ENCODE results near the gene ATP7B.

The ATP7B gene

DNA sequence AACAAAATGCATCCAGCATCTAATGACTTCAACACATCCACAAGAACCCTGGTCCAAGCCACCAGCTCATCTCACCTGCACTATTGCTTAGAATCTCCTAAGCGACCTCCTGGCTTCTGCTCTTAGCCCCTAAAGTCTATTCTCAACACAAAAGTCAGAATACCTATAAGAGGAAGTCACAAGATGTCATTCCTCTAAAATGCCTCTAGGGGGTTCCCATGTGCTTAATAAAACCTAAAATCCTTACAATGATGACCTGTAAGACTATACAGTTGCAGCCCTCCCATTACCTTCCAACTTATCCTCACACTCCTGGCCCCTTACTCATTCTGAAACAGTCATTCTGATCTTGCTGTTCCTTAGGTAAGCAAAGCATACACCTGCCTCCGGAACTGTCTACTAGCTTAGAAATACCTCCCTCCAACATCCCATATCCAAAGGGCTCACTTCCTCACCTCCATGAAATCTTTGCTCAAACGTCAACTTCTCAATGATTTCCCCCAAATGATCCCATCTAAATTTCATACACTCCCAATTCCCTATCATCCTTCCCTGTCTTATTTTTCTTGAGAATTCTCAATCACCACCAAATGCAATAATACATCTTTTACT is 10.0 kb downstream of the ATP7B start:
- Histone ChIP-seq H3K9me3 (ENCODE audit: control extremely low read depth in 1 of 5, control insufficient read depth in 4 of 5, insufficient read depth in 2 of 5, low read depth in 1 of 5, low read length in 4 of 5) (no peaks in the 10 kb centered on the region), H3K27ac (ENCODE audit: insufficient read depth in 1 of 2, low read depth in 1 of 2, low read length in 2 of 2, poor library complexity in 1 of 2, severe bottlenecking in 2 of 2) (no peak overlapping the region), H3K4me3 (ENCODE audit: control insufficient read depth in 1 of 7, extremely low read depth in 1 of 7, insufficient read depth in 4 of 7, low read depth in 2 of 7, low read length in 6 of 7) (no peak overlapping the region), H3K36me3 (ENCODE audit: control insufficient read depth in 4 of 4, insufficient read depth in 4 of 4, low read length in 3 of 4) (no peaks in the 10 kb centered on the region), H3K4me1 (ENCODE audit: control extremely low read depth in 1 of 4, control insufficient read depth in 4 of 4, insufficient read depth in 4 of 4, low read length in 3 of 4) (peaks cover 0 to 5% (median 3%) of the 10 kb centered on the region in 4 experiments), H3K27me3 (replicated peaks in 2 of 5; ENCODE audit: control insufficient read depth in 4 of 5, insufficient read depth in 5 of 5, low read length in 4 of 5) (no peaks in the 10 kb centered on the region)
- DNase-seq: peak; percentile 59 to 74 (median 68)
- 89% methylated on average over 2 of the region's 3 CpGs for WGBS (ENCODE audit: insufficient coverage)
- CTCF ChIA-PET: interaction anchor here (1.0 to 3.7 kb wide), 12 partner anchors 8 to 203 kb away, joined by 3 to 27 read pairs (median 6); partner anchors contain the start of genes ALG11 and NEK5
- POLR2A ChIA-PET: no interaction called here

DNA sequence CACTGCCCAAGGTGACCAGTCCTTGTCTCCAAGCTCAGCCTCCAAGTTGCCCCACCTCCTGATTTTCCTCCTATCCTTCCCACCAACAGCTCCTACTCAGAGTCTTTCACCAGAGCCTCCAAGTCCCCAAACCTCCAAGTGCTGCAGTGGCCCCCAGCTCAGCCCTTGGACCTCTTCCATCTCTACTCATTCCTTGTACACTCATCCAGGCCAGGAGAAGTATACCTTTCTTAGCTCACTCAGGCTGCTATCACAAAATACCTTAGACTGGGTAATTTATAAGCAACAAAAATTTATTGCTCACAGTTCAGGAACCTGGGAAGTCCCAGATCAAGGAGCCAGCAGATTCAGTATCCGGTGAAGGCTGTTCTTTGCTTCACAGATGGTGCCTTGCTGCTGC is 11.3 kb downstream of the ATP7B start:
- Histone ChIP-seq H3K4me1 (ENCODE audit: control extremely low read depth in 1 of 4, control insufficient read depth in 4 of 4, insufficient read depth in 4 of 4, low read length in 3 of 4) (peaks cover 0 to 18% (median 16%) of the 10 kb centered on the region in 4 experiments), H3K27me3 (replicated peaks in 2 of 5; ENCODE audit: control insufficient read depth in 4 of 5, insufficient read depth in 5 of 5, low read length in 4 of 5) (no peaks in the 10 kb centered on the region), H3K4me3 (ENCODE audit: control insufficient read depth in 1 of 7, extremely low read depth in 1 of 7, insufficient read depth in 4 of 7, low read depth in 2 of 7, low read length in 6 of 7) (no peak overlapping the region), H3K36me3 (ENCODE audit: control insufficient read depth in 4 of 4, insufficient read depth in 4 of 4, low read length in 3 of 4) (no peaks in the 10 kb centered on the region), H3K27ac (ENCODE audit: insufficient read depth in 1 of 2, low read depth in 1 of 2, low read length in 2 of 2, poor library complexity in 1 of 2, severe bottlenecking in 2 of 2) (no peak overlapping the region), H3K9me3 (ENCODE audit: control extremely low read depth in 1 of 5, control insufficient read depth in 4 of 5, insufficient read depth in 2 of 5, low read depth in 1 of 5, low read length in 4 of 5) (no peaks in the 10 kb centered on the region)
- no peak for DNase-seq
- ChIA-PET POLR2A (no interaction called here), CTCF (interaction anchor here (1.4 to 3.7 kb wide), 6 partner anchors 8 to 204 kb away, joined by 3 to 27 read pairs (median 7); partner anchors contain the start of gene NEK5)
- 91% methylated on average over 1 of the region's 1 CpG for WGBS (ENCODE audit: insufficient coverage)

DNA sequence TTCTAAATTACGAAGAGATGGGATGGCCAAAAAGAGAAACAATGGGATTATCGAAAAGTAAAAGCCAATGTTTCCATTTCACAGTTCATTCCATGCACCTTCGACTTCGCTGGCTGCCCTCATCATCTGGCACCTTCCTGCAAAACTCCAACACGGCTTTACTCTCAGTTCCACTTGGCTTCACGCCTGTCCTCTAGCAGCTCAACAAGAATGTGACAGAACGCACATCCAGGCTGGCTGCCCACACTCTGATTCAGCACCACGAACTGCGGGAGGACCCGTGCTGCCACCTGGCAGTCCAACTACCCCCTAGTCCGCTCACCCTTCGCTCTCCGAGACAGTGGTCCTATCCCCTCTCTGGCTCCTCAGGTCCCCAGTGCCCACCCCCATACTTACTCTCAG is 11.7 kb downstream of the ATP7B start:
- POLR2A ChIA-PET: no interaction called here
- no peaks in the 10 kb centered on the region for H3K27me3 ChIP-seq (replicated peaks in 2 of 5; ENCODE audit: control insufficient read depth in 4 of 5, insufficient read depth in 5 of 5, low read length in 4 of 5)
- H3K9me3 ChIP-seq (ENCODE audit: control extremely low read depth in 1 of 5, control insufficient read depth in 4 of 5, insufficient read depth in 2 of 5, low read depth in 1 of 5, low read length in 4 of 5): no peaks in the 10 kb centered on the region
- H3K4me1 ChIP-seq (ENCODE audit: control extremely low read depth in 1 of 4, control insufficient read depth in 4 of 4, insufficient read depth in 4 of 4, low read length in 3 of 4): peaks cover 0 to 22% (median 19%) of the 10 kb centered on the region in 4 experiments
- WGBS (ENCODE audit: insufficient coverage): 95% methylated on average over 12 of the region's 13 CpGs
- H3K4me3 ChIP-seq (ENCODE audit: control insufficient read depth in 1 of 7, extremely low read depth in 1 of 7, insufficient read depth in 4 of 7, low read depth in 2 of 7, low read length in 6 of 7): no peak overlapping the region
- CTCF ChIA-PET: interaction anchor here (0.7 to 3.7 kb wide), 7 partner anchors 21 to 205 kb away, joined by 3 to 27 read pairs (median 3); partner anchors contain the start of gene NEK5
- no peaks in the 10 kb centered on the region for H3K36me3 ChIP-seq (ENCODE audit: control insufficient read depth in 4 of 4, insufficient read depth in 4 of 4, low read length in 3 of 4)
- DNase-seq: no peak
- no peak overlapping the region for H3K27ac ChIP-seq (ENCODE audit: insufficient read depth in 1 of 2, low read depth in 1 of 2, low read length in 2 of 2, poor library complexity in 1 of 2, severe bottlenecking in 2 of 2)

DNA sequence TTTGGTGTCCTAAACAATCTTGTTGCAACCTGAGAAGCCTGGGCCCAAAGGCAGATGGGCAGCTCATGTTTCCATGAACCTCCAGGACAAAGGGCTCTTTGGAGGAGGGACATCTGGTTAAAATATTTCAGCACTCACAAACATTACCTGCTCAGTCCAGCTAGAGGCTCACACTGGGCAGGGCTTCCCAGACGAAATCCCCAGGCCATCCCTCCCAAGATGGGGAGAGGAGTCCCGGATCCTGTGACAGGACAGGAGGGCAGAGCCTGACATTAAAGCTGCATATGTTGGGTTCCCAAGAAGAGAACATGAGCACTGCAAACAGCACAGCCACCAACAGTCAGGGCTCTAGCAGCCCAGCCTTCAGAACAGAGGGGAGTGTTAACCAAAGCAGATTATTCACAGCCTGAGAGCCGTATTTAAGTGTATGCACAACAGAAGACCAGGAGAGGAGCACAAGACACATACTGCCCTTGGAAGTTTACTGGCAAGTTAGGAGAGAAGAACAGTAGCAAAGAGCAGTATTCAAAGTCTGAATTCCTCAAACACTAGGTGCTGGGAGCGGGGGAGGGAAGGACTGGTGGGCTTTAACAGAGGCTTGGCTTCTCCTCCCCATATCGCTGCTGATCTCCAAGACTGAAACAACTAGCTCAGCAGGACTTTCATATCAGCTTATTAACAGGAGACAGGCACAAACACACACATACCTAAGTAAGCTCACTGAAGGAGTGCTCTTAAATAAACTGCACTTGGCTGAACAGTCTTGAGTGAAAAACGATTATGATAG is 12.3 kb downstream of the ATP7B start:
- H3K9me3 ChIP-seq (ENCODE audit: control extremely low read depth in 1 of 5, control insufficient read depth in 4 of 5, insufficient read depth in 2 of 5, low read depth in 1 of 5, low read length in 4 of 5): no peaks in the 10 kb centered on the region
- ChIA-PET CTCF (interaction anchor here (0.7 to 3.7 kb wide), 8 partner anchors 9 to 150 kb away, joined by 3 to 27 read pairs (median 3); partner anchors contain the start of gene NEK5), POLR2A (no interaction called here)
- no peak overlapping the region for H3K4me3 ChIP-seq (ENCODE audit: control insufficient read depth in 1 of 7, extremely low read depth in 1 of 7, insufficient read depth in 4 of 7, low read depth in 2 of 7, low read length in 6 of 7)
- 84% methylated on average over 4 of the region's 6 CpGs for WGBS (ENCODE audit: insufficient coverage)
- DNase-seq: no peak
- H3K4me1 ChIP-seq (ENCODE audit: control extremely low read depth in 1 of 4, control insufficient read depth in 4 of 4, insufficient read depth in 4 of 4, low read length in 3 of 4): peaks cover 0 to 24% (median 20%) of the 10 kb centered on the region in 4 experiments
- H3K27ac ChIP-seq (ENCODE audit: insufficient read depth in 1 of 2, low read depth in 1 of 2, low read length in 2 of 2, poor library complexity in 1 of 2, severe bottlenecking in 2 of 2): no peak overlapping the region
- H3K36me3 ChIP-seq (ENCODE audit: control insufficient read depth in 4 of 4, insufficient read depth in 4 of 4, low read length in 3 of 4): no peaks in the 10 kb centered on the region
- H3K27me3 ChIP-seq (replicated peaks in 2 of 5; ENCODE audit: control insufficient read depth in 4 of 5, insufficient read depth in 5 of 5, low read length in 4 of 5): no peaks in the 10 kb centered on the region

DNA sequence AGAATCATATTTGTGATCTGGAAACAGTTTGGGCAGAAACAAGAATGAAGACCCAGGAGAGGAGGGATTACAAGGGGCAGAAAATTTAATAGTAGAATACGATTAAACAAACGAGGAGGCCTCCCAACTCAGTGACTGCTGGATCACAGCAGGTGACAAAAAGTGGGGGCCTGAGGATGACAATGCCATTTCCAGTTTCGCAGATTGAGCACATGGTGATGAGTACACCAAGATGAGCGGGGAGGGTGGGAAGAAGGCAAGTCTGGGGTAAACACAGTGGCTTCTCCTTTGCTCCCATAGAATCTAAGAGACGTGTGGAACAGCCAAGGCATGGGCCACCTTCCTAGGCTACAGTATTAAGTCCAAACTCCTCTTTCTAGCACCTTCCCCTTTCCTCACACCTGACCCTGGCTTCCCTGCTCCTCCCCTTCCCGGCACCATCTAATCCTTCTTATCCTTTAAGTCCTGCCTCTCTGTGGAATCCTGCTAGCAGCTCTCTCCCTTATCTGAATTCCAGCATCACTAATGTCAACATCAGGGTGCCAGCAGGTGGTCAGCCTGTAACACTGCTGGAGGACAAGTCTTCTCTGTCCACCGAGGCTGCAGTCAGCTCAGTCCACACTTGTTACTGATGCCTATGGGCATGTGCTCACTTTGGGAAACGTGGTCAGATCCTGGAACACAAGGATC is 13.5 kb downstream of the ATP7B start:
- POLR2A ChIA-PET: no interaction called here
- Histone ChIP-seq H3K4me1 (ENCODE audit: control extremely low read depth in 1 of 4, control insufficient read depth in 4 of 4, insufficient read depth in 4 of 4, low read length in 3 of 4) (peaks cover 0 to 33% (median 20%) of the 10 kb centered on the region in 4 experiments), H3K9me3 (ENCODE audit: control extremely low read depth in 1 of 5, control insufficient read depth in 4 of 5, insufficient read depth in 2 of 5, low read depth in 1 of 5, low read length in 4 of 5) (no peaks in the 10 kb centered on the region), H3K36me3 (ENCODE audit: control insufficient read depth in 4 of 4, insufficient read depth in 4 of 4, low read length in 3 of 4) (no peaks in the 10 kb centered on the region), H3K27ac (ENCODE audit: insufficient read depth in 1 of 2, low read depth in 1 of 2, low read length in 2 of 2, poor library complexity in 1 of 2, severe bottlenecking in 2 of 2) (no peak overlapping the region), H3K4me3 (ENCODE audit: control insufficient read depth in 1 of 7, extremely low read depth in 1 of 7, insufficient read depth in 4 of 7, low read depth in 2 of 7, low read length in 6 of 7) (no peak overlapping the region), H3K27me3 (replicated peaks in 2 of 5; ENCODE audit: control insufficient read depth in 4 of 5, insufficient read depth in 5 of 5, low read length in 4 of 5) (no peaks in the 10 kb centered on the region)
- CTCF ChIA-PET: interaction anchor here (1.5 to 2.2 kb wide), 2 partner anchors 10 to 130 kb away, joined by 3 to 6 read pairs; no protein-coding TSS in a partner anchor
- 92% methylated on average over 7 of the region's 8 CpGs for WGBS (ENCODE audit: insufficient coverage)
- DNase-seq: no peak

DNA sequence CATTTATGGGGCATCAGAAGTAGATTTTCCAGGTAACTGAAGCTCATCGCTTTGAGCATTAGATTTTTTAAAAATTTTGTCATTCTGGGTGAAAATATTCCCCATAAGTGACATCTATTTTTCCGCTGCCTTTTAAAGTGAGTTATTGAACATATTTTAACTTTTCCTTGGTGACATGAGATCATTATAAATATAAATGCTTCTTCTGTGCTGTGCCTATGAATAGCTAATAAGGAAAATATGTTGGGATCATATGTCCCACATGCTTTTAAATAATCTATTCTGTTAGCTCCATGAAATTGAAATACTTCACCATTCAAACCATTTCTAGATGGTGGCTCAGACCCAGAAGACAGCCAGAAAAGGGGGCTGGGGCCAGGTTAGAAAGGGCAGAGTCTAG is 14.1 kb downstream of the ATP7B start:
- Histone ChIP-seq H3K36me3 (ENCODE audit: control insufficient read depth in 4 of 4, insufficient read depth in 4 of 4, low read length in 3 of 4) (no peaks in the 10 kb centered on the region), H3K27me3 (replicated peaks in 2 of 5; ENCODE audit: control insufficient read depth in 4 of 5, insufficient read depth in 5 of 5, low read length in 4 of 5) (no peaks in the 10 kb centered on the region), H3K27ac (ENCODE audit: insufficient read depth in 1 of 2, low read depth in 1 of 2, low read length in 2 of 2, poor library complexity in 1 of 2, severe bottlenecking in 2 of 2) (no peak overlapping the region), H3K4me1 (ENCODE audit: control extremely low read depth in 1 of 4, control insufficient read depth in 4 of 4, insufficient read depth in 4 of 4, low read length in 3 of 4) (peaks cover 0 to 34% (median 20%) of the 10 kb centered on the region in 4 experiments), H3K4me3 (ENCODE audit: control insufficient read depth in 1 of 7, extremely low read depth in 1 of 7, insufficient read depth in 4 of 7, low read depth in 2 of 7, low read length in 6 of 7) (no peak overlapping the region), H3K9me3 (ENCODE audit: control extremely low read depth in 1 of 5, control insufficient read depth in 4 of 5, insufficient read depth in 2 of 5, low read depth in 1 of 5, low read length in 4 of 5) (no peaks in the 10 kb centered on the region)
- no peak for DNase-seq
- WGBS (ENCODE audit: insufficient coverage): no CpG with 5 or more reads among the region's 2 CpGs
- POLR2A ChIA-PET: no interaction called here
- CTCF ChIA-PET: interaction anchor here (1.5 to 2.2 kb wide), 2 partner anchors 11 to 130 kb away, joined by 3 to 6 read pairs; no protein-coding TSS in a partner anchor

Measured in common myeloid progenitor, CD34-positive (primary cell).